Osteocyte (in vitro differentiated cells): ENCODE data around the gene COPZ1. TPM values are rescaled to one million over a fixed set of nuclear protein-coding genes. Genes with fewer than 3 reads are reported as not detected.

Experiments
- DNase-seq: peaks from one replicate; pipeline ENCODE4 v3.0.0; 2021; ENCODE audit warnings: mixed read lengths; ENCODE audit not compliant: unreplicated experiment; ENCODE audit errors: extremely low spot score
- H3K27ac Mint-ChIP-seq: one replicate; pipeline ENCODE4 v1.8.0; 2021; ENCODE audit warnings: mild to moderate bottlenecking, mixed read lengths; ENCODE audit not compliant: unreplicated experiment
- H3K27me3 Mint-ChIP-seq: one replicate; pipeline ENCODE4 v1.8.0; 2021; ENCODE audit warnings: mixed read lengths; ENCODE audit not compliant: unreplicated experiment
- H3K36me3 Mint-ChIP-seq: one replicate; pipeline ENCODE4 v1.8.0; 2021; ENCODE audit warnings: mixed read lengths; ENCODE audit not compliant: unreplicated experiment
- H3K4me1 Mint-ChIP-seq: one replicate; pipeline ENCODE4 v1.8.0; 2021; ENCODE audit warnings: mixed read lengths; ENCODE audit not compliant: unreplicated experiment
- H3K4me3 Mint-ChIP-seq: one replicate; pipeline ENCODE4 v1.8.0; 2021; ENCODE audit warnings: mild to moderate bottlenecking, moderate library complexity, mixed read lengths; ENCODE audit not compliant: unreplicated experiment
- H3K9me3 Mint-ChIP-seq: one replicate; pipeline ENCODE4 v1.8.0; 2021; ENCODE audit warnings: mixed read lengths; ENCODE audit not compliant: unreplicated experiment
- CTCF ChIP-seq: fragments of 200-600 bp; sonication (generic); IDR thresholded peaks from 2 replicates; pipeline ENCODE4 v1.5.0; 2021; ENCODE audit warnings: antibody characterized with exemption, mild to moderate bottlenecking, moderate library complexity
- total RNA-seq: library from RNA; stranded (reverse); gene quantifications from 2 replicates; pipeline ENCODE4 v1.2.1, GENCODE V29; 2021

Gene COPZ1
- total RNA-seq, 1 donor from 2014 or later: 136 TPM

GRCh38 chr12:54379398-54380201, 54.7 kb downstream of the COPZ1 start:
- peaks cover 50% of the 10 kb centered on the region for H3K4me1 Mint-ChIP-seq
- no peaks in the 10 kb centered on the region for H3K36me3 Mint-ChIP-seq
- TF ChIP-seq CTCF: peak; percentile 100
- H3K4me3 Mint-ChIP-seq: peak overlapping the region; percentile 84
- no peaks in the 10 kb centered on the region for H3K9me3 Mint-ChIP-seq
- H3K27me3 Mint-ChIP-seq: no peaks in the 10 kb centered on the region
- peak overlapping the region; percentile 79 for H3K27ac Mint-ChIP-seq
- peak; percentile 98 for DNase-seq

- H3K27ac Mint-ChIP-seq: no peak overlapping the region
- no peaks in the 10 kb centered on the region for H3K27me3 Mint-ChIP-seq
- DNase-seq: no peak
- H3K4me3 Mint-ChIP-seq: no peak overlapping the region
- no peaks in the 10 kb centered on the region for H3K36me3 Mint-ChIP-seq
- no peak for TF ChIP-seq CTCF
- no peaks in the 10 kb centered on the region for H3K9me3 Mint-ChIP-seq
- peaks cover 41% of the 10 kb centered on the region for H3K4me1 Mint-ChIP-seq
These were observed 56.2 kb downstream of the COPZ1 start for GRCh38 chr12:54381136-54381535.

DNA sequence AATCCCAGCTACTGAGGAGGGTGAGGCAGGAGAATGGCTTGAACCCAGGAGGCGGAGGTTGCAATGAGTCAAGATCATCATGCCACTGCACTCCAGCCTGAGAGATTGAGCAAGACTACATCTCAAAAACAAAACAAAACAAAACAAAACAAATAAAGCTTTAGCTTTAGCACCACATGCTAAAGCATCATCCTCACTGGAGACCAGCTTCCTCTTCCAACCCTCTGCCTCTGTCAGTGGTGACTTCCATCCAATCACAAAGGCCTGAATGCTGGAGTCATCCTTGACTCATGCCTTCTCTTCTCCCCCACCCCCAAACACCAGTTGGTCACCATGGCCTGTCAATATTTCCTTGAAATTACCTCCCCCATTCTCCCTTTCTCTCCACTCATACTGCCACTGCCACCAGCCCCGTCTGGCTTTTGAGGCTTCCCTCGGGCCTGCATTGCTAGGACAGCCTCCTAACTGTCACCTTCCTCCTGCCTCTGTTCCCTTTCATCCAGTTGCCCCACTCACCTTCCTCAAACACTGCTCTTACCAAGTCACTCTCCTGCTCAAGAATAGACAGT, 58.2 kb downstream of the COPZ1 start:
- Mint-ChIP-seq H3K27ac (no peak overlapping the region), H3K27me3 (no peaks in the 10 kb centered on the region), H3K9me3 (no peaks in the 10 kb centered on the region), H3K4me1 (peaks cover 33% of the 10 kb centered on the region), H3K4me3 (no peak overlapping the region), H3K36me3 (no peaks in the 10 kb centered on the region)
- TF ChIP-seq CTCF: no peak
- no peak for DNase-seq

DNA sequence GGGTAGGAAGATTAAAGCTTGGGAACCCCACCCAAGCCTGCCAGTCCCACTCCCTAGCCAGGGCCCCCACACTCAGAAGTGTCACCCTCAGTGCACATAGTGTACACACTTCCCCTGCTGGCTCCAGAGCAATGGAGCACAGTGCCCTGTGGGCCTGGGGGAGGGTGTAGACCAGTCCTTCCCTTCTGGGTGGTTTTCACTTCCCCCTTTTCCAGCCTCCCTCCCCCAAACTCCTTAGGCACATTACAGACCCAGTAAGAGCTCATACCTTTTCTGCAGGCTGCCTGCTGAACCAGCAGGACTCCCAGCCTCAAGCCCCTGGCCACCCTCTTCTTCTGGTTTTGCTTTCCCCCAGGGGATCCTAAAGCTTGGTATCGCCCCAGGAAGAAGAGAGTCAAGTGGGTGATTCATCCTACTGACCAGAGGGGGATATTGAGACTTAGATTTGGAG, 59.7 kb downstream of the COPZ1 start, which contains the start of gene ZNF385A:
ZNF385A (minus strand) TSS at position 143 of the 451 bp plus-strand sequence. CDS start 219 bp downstream, outside the sequence.
- no peak within 1 kb of the TSS for H3K4me3 Mint-ChIP-seq
- H3K9me3 Mint-ChIP-seq: no peaks in the 10 kb centered on the region
- no peak for DNase-seq
- H3K27ac Mint-ChIP-seq: no peak within 1 kb of the TSS
- no peaks in the 10 kb centered on the region for H3K27me3 Mint-ChIP-seq
- no peaks in the 10 kb centered on the region for H3K36me3 Mint-ChIP-seq
- TF ChIP-seq CTCF: no peak
- peaks cover 25% of the 10 kb centered on the region for H3K4me1 Mint-ChIP-seq

DNA sequence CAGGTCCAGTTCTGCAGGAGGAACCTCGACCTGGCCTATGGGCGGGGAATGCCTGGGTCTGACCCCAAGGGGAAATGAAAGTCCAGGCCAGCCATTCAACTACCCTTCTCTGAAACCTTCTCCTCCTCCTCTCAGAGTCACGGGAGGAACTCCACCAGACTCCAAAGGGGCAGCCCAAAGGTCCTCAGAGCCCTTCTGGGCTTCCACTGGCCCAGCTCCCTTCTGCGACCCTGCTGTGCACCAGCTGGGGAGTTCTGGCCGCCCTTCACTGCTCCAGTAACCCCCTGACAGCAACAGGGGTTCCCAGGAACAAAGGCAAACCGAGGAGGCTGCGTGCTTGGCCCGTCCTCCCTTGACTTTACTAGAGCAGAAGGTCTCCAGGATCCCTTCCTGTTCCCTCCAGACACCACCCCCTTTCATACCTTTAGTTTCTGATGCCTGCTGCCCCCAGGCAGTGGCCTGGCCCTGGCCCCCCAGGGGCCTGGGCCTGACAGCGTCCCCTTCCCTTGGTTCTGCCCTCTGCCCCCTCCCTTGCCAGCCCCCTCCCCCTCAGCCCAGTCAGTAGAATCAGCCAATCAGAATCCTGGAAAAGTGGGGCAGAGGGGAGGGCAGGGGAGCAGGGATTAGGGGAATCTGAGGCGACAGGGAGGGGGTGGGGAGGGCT, 60.5 kb downstream of the COPZ1 start:
- no peaks in the 10 kb centered on the region for H3K36me3 Mint-ChIP-seq
- H3K9me3 Mint-ChIP-seq: no peaks in the 10 kb centered on the region
- H3K4me1 Mint-ChIP-seq: peaks cover 23% of the 10 kb centered on the region
- no peak for DNase-seq
- no peaks in the 10 kb centered on the region for H3K27me3 Mint-ChIP-seq
- no peak overlapping the region for H3K27ac Mint-ChIP-seq
- TF ChIP-seq CTCF: no peak
- H3K4me3 Mint-ChIP-seq: no peak overlapping the region
